A673 (cell line): ENCODE data around the gene CNPY4.

Experiments used
- EZH2 ChIP-seq: fragments of 200-600 bp; sonication (generic); IDR thresholded peaks from 2 replicates; pipeline ENCODE4 v1.6.1; 2017; ENCODE audit warnings: borderline replicate concordance, low read depth, mild to moderate bottlenecking, mixed read lengths, antibody characterized with exemption, low read length; ENCODE audit not compliant: poor library complexity, severe bottlenecking
- TF ChIP-seq, protein P1 (sequence below): fragments of 300-800, 200-600 bp; sonication (generic); conservative IDR thresholded peaks from 2 replicates; pipeline ENCODE4 v1.5.1; 2017; ENCODE audit warnings: low read depth, mild to moderate bottlenecking, antibody characterized with exemption, low read length, moderate library complexity, mixed read lengths

DNA sequence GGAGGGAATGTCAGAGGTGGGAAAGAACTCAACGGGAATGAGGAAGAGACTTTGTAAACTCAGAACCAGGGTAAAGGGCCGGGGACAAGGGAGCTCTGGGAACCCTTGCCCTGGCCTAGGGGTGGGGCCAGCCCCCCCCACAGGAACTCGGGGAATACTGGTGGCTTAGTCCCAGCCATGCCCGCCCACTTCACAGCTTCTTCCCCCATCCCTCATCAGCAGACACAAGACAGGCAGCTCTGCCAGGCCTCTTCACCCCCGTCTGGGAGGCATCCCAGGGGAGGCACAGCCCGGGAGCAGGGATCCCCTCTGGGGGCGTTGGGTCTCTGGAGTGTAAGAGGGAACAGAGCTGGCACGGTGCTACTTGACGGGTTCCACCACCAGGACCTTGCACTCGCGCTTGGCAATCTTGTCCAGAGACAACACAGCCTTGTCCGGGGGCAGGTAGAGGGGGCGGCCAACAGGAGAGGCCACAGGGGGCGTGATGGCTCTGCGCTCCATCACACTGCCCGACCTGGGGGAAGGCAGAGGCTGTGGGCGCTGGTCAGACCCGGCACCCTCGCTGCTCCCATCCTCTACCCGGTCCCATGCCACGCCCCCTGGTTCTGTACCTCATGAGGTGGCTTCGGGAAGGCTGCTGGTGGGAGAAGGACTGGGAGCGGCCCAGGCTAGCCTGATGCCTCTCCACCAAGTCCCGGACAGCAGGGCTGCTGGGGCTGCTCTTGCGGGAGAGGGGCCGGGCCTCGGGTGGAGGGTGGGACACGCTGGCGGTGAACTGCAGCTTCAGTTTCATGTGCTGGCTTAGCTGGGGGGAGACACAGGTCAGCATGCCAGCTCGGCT, 35.4 kb downstream of the CNPY4 start:
- TF ChIP-seq, protein P1, sequence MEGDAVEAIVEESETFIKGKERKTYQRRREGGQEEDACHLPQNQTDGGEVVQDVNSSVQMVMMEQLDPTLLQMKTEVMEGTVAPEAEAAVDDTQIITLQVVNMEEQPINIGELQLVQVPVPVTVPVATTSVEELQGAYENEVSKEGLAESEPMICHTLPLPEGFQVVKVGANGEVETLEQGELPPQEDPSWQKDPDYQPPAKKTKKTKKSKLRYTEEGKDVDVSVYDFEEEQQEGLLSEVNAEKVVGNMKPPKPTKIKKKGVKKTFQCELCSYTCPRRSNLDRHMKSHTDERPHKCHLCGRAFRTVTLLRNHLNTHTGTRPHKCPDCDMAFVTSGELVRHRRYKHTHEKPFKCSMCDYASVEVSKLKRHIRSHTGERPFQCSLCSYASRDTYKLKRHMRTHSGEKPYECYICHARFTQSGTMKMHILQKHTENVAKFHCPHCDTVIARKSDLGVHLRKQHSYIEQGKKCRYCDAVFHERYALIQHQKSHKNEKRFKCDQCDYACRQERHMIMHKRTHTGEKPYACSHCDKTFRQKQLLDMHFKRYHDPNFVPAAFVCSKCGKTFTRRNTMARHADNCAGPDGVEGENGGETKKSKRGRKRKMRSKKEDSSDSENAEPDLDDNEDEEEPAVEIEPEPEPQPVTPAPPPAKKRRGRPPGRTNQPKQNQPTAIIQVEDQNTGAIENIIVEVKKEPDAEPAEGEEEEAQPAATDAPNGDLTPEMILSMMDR, result no peak
- no peak for TF ChIP-seq EZH2
